Neural cell (in vitro differentiated cells): Measurements from ENCODE around the gene ADCK2. TPM values are rescaled to one million over a fixed set of nuclear protein-coding genes. Genes with fewer than 3 reads are reported as not detected.

Experiments used
- H2AFZ ChIP-seq: fragments of 200-600, 300-800 bp; sonication (generic), shearing (Covaris generic); 2 replicates; pipeline ENCODE4 v1.6.0; 2014; ENCODE audit warnings: low read depth, mild to moderate bottlenecking, antibody characterized with exemption, low read length, moderate library complexity
- H3F3A ChIP-seq: fragments of 200-600 bp; shearing (Covaris generic); 2 replicates; pipeline ENCODE4 v1.6.1; 2016; ENCODE audit warnings: mild to moderate bottlenecking, moderate library complexity, mixed read lengths, antibody characterized with exemption, low read length; ENCODE audit not compliant: insufficient read depth, poor library complexity, severe bottlenecking
- H3K27ac ChIP-seq: fragments of 200-600, 300-800 bp; sonication (generic), shearing (Covaris generic); 2 replicates; pipeline ENCODE4 v1.5.1; 2014; ENCODE audit warnings: mild to moderate bottlenecking, low read length, moderate library complexity
- H3K27me3 ChIP-seq: fragments of 300-800, 200-600 bp; sonication (generic), shearing (Covaris generic); 2 replicates; pipeline ENCODE4 v1.6.0; 2014; ENCODE audit warnings: mild to moderate bottlenecking, low read depth, low read length, moderate library complexity; ENCODE audit not compliant: insufficient read depth
- H3K36me3 ChIP-seq: fragments of 300-800, 200-600 bp; sonication (generic), shearing (Covaris generic); 2 replicates; pipeline ENCODE4 v1.5.1; 2014; ENCODE audit warnings: mild to moderate bottlenecking, antibody characterized with exemption, low read length, moderate library complexity; ENCODE audit not compliant: insufficient read depth
- H3K4me2 ChIP-seq: fragments of 300-800, 200-600 bp; sonication (generic), shearing (Covaris generic); 2 replicates; pipeline ENCODE4 v1.6.0; 2014; ENCODE audit warnings: mild to moderate bottlenecking, low read length
- H3K4me3 ChIP-seq: fragments of 300-800, 200-600 bp; sonication (generic), shearing (Covaris generic); 2 replicates; pipeline ENCODE4 v1.5.1; 2014; ENCODE audit warnings: mild to moderate bottlenecking, low read length, moderate library complexity
- H3K79me2 ChIP-seq: fragments of 200-600 bp; shearing (Covaris generic); replicated peaks from 2 replicates; pipeline ENCODE4 v1.6.0; 2014; ENCODE audit warnings: mild to moderate bottlenecking, low read length, moderate library complexity; ENCODE audit not compliant: insufficient read depth
- H3K9ac ChIP-seq: fragments of 300-800, 200-600 bp; sonication (generic), shearing (Covaris generic); 2 replicates; pipeline ENCODE4 v1.6.1; 2016; ENCODE audit warnings: mild to moderate bottlenecking, low read length, mixed read lengths
- H3K9me2 ChIP-seq: fragments of 200-600 bp; shearing (Covaris generic); 2 replicates; pipeline ENCODE4 v1.6.1; 2016; ENCODE audit warnings: mild to moderate bottlenecking, low read length, mixed read lengths; ENCODE audit not compliant: insufficient read depth
- H3K9me3 ChIP-seq: fragments of 200-600, 300-800 bp; sonication (generic), shearing (Covaris generic); 2 replicates; pipeline ENCODE4 v1.6.1; 2016; ENCODE audit warnings: mild to moderate bottlenecking, mixed run types, low read length, moderate library complexity, mixed read lengths
- H4K20me1 ChIP-seq: fragments of 200-600 bp; shearing (Covaris generic); 2 replicates; pipeline ENCODE4 v1.6.1; 2016; ENCODE audit warnings: mild to moderate bottlenecking, mixed run types; ENCODE audit not compliant: insufficient read depth
- EP300 ChIP-seq: fragments of 450-650 bp; conservative IDR thresholded peaks from 2 replicates; pipeline ENCODE4 v1.6.1; 2014; ENCODE audit warnings: antibody characterized with exemption, mild to moderate bottlenecking, moderate library complexity; ENCODE audit not compliant: poor library complexity, severe bottlenecking
- EZH2 ChIP-seq: fragments of 200-600, 300-800 bp; shearing (Covaris generic), sonication (generic); IDR thresholded peaks from 2 replicates; pipeline ENCODE4 v1.6.1; 2014; ENCODE audit warnings: antibody characterized with exemption, low read length, borderline replicate concordance, mild to moderate bottlenecking; ENCODE audit not compliant: insufficient read depth, poor library complexity, severe bottlenecking
- MXI1 ChIP-seq: fragments of 450-650 bp; conservative IDR thresholded peaks from 2 replicates; pipeline ENCODE4 v1.6.1; 2014; ENCODE audit warnings: antibody characterized with exemption, mild to moderate bottlenecking; ENCODE audit not compliant: poor library complexity, severe bottlenecking
- POLR2AphosphoS5 ChIP-seq: IDR thresholded peaks from 2 replicates; pipeline ENCODE4 v1.6.1; 2012
- RAD21 ChIP-seq: fragments of 450-650 bp; conservative IDR thresholded peaks from 2 replicates; pipeline ENCODE4 v1.6.1; 2014; ENCODE audit warnings: antibody characterized with exemption, mild to moderate bottlenecking, moderate library complexity
- SMC3 ChIP-seq: fragments of 450-650 bp; conservative IDR thresholded peaks from 2 replicates; pipeline ENCODE4 v1.6.1; 2014; ENCODE audit warnings: antibody characterized with exemption, mild to moderate bottlenecking, moderate library complexity; ENCODE audit not compliant: poor library complexity
- TAF1 ChIP-seq: IDR thresholded peaks from 2 replicates; pipeline ENCODE4 v1.6.1; 2012; ENCODE audit warnings: low read depth
- polyA plus RNA-seq: library from polyadenylated mRNA; depleted of rRNA; stranded (reverse); fragments of >200 nt; gene quantifications from 2 replicates; pipeline ENCODE4 v1.2.3, GENCODE V29; 2014
- TF ChIP-seq, protein P1 (sequence below): fragments of 450-650 bp; IDR thresholded peaks from 2 replicates; pipeline ENCODE4 v1.5.1; 2014; ENCODE audit warnings: antibody characterized with exemption, mild to moderate bottlenecking, moderate library complexity; ENCODE audit not compliant: poor library complexity, severe bottlenecking
- TF ChIP-seq, protein P2 (sequence below): IDR thresholded peaks from 2 replicates; pipeline ENCODE4 v1.6.1; 2012; ENCODE audit warnings: borderline replicate concordance

ADCK2 gene
- polyA plus RNA-seq, 1 donor from 2014 or later = 20.2 TPM

DNA sequence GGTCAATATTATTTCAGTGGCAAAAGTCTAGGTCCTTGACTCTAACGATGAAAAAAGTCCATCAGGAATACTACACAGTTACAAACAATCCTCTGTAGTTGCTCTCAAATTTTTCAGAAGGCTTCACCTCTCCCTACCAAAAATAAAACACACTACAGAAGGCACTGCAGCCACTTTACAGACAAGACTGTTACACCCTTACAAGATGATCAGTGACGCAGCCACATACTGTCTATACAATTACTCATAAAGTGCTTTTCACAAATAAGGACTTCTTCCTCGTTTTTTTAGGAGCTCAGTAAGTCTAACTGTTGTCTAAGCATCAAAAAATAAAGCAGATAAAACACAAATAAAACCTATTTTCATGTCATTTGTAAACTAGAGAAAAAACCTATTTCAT is 50.8 kb downstream of the ADCK2 start:
- H3K79me2 ChIP-seq = no peaks in the 10 kb centered on the region
- no peak for TF ChIP-seq SMC3
- TF ChIP-seq EZH2 = no peak
- TF ChIP-seq EP300 = no peak
- TF ChIP-seq POLR2AphosphoS5 = no peak
- TF ChIP-seq MXI1 = no peak
- TF ChIP-seq, protein P1, sequence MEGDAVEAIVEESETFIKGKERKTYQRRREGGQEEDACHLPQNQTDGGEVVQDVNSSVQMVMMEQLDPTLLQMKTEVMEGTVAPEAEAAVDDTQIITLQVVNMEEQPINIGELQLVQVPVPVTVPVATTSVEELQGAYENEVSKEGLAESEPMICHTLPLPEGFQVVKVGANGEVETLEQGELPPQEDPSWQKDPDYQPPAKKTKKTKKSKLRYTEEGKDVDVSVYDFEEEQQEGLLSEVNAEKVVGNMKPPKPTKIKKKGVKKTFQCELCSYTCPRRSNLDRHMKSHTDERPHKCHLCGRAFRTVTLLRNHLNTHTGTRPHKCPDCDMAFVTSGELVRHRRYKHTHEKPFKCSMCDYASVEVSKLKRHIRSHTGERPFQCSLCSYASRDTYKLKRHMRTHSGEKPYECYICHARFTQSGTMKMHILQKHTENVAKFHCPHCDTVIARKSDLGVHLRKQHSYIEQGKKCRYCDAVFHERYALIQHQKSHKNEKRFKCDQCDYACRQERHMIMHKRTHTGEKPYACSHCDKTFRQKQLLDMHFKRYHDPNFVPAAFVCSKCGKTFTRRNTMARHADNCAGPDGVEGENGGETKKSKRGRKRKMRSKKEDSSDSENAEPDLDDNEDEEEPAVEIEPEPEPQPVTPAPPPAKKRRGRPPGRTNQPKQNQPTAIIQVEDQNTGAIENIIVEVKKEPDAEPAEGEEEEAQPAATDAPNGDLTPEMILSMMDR = no peak
- TF ChIP-seq, protein P2, sequence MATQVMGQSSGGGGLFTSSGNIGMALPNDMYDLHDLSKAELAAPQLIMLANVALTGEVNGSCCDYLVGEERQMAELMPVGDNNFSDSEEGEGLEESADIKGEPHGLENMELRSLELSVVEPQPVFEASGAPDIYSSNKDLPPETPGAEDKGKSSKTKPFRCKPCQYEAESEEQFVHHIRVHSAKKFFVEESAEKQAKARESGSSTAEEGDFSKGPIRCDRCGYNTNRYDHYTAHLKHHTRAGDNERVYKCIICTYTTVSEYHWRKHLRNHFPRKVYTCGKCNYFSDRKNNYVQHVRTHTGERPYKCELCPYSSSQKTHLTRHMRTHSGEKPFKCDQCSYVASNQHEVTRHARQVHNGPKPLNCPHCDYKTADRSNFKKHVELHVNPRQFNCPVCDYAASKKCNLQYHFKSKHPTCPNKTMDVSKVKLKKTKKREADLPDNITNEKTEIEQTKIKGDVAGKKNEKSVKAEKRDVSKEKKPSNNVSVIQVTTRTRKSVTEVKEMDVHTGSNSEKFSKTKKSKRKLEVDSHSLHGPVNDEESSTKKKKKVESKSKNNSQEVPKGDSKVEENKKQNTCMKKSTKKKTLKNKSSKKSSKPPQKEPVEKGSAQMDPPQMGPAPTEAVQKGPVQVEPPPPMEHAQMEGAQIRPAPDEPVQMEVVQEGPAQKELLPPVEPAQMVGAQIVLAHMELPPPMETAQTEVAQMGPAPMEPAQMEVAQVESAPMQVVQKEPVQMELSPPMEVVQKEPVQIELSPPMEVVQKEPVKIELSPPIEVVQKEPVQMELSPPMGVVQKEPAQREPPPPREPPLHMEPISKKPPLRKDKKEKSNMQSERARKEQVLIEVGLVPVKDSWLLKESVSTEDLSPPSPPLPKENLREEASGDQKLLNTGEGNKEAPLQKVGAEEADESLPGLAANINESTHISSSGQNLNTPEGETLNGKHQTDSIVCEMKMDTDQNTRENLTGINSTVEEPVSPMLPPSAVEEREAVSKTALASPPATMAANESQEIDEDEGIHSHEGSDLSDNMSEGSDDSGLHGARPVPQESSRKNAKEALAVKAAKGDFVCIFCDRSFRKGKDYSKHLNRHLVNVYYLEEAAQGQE = no peak

DNA sequence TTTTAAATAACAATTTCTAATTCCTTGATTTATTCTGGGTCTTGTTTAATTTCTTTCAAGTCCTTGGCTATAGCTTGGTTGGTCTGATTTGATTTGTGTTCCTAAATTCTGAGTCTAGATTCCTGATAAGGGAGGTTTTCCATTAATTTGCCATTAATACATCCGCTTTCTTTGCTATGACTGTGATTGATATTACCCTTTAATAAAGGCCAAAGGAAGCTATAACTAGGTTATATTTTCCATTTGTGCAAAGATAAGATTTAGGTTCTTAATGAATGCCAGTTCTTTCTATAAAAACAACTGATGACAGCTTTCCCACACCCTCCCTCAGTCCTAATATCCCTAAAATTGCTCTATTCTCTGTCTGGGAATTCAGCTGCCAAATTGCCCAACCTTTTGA is 52.0 kb downstream of the ADCK2 start:
- Histone ChIP-seq H4K20me1 (no peaks in the 10 kb centered on the region), H3F3A (no peaks in the 10 kb centered on the region), H3K27ac (no peak overlapping the region), H3K9me3 (no peaks in the 10 kb centered on the region), H3K79me2 (no peaks in the 10 kb centered on the region), H3K27me3 (no peaks in the 10 kb centered on the region), H3K36me3 (no peaks in the 10 kb centered on the region), H3K9ac (no peak overlapping the region), H3K4me2 (no peak overlapping the region), H3K9me2 (no peaks in the 10 kb centered on the region), H3K4me3 (no peak overlapping the region), H2AFZ (no peak overlapping the region)
- TF ChIP-seq EP300 = no peak
- TF ChIP-seq POLR2AphosphoS5 = no peak
- TF ChIP-seq, protein P2 = no peak
- no peak for TF ChIP-seq TAF1
- no peak for TF ChIP-seq MXI1
- TF ChIP-seq, protein P1 = no peak
- no peak for TF ChIP-seq RAD21
- no peak for TF ChIP-seq EZH2
- no peak for TF ChIP-seq SMC3

More for the DNA sequence above, 50.8 kb downstream of the ADCK2 start:
- Histone ChIP-seq H3K9me2 (no peaks in the 10 kb centered on the region), H3K4me2 (no peak overlapping the region), H3K27ac (no peak overlapping the region), H3K4me3 (no peak overlapping the region), H3K9me3 (no peaks in the 10 kb centered on the region), H2AFZ (no peak overlapping the region), H4K20me1 (no peaks in the 10 kb centered on the region), H3K9ac (no peak overlapping the region), H3K27me3 (no peaks in the 10 kb centered on the region), H3F3A (no peaks in the 10 kb centered on the region), H3K36me3 (no peaks in the 10 kb centered on the region)
